Measurements from ENCODE around the gene TAF8.
"Not testable (repeated sequence)": the region's sequence is repeated elsewhere in the genome, so short reads cannot be mapped to it uniquely, and the experiment has no call there.

DNA sequence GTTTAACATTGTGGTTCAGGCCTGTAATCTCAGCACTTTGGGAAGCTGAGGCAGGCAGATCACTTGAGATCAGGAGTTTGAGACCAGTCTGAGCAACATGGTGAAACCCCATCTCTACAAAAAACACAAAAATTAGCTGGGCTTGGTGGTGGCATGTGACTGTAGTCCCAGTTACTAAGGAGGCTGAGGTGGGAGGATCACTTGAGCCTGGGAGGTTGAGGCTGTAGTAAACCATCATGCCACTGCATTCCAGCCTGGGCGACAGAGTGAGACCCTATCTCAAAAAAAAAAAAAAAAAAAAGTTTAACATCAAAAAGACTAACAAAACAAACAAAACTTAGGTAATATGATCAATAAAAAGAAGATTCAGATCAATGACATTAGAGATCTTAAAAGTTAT, 46.7 kb upstream of the TAF8 start:
- not testable (repeated sequence) for TF ChIP-seq POLR2AphosphoS5 (IDR thresholded peaks at IDR 0.05; ENCODE audit: low read depth, low read length); RAD21 (IDR thresholded peaks at IDR 0.05; ENCODE audit: low read length); TCF12 (IDR thresholded peaks at IDR 0.05); EP300 (IDR thresholded peaks at IDR 0.05; ENCODE audit: borderline replicate concordance in 1 of 2, low read depth in 1 of 2, low read length in 1 of 2); CHD2 (IDR thresholded peaks at IDR 0.05; ENCODE audit: low read length, partially characterized antibody)
- TF ChIP-seq, protein P1, sequence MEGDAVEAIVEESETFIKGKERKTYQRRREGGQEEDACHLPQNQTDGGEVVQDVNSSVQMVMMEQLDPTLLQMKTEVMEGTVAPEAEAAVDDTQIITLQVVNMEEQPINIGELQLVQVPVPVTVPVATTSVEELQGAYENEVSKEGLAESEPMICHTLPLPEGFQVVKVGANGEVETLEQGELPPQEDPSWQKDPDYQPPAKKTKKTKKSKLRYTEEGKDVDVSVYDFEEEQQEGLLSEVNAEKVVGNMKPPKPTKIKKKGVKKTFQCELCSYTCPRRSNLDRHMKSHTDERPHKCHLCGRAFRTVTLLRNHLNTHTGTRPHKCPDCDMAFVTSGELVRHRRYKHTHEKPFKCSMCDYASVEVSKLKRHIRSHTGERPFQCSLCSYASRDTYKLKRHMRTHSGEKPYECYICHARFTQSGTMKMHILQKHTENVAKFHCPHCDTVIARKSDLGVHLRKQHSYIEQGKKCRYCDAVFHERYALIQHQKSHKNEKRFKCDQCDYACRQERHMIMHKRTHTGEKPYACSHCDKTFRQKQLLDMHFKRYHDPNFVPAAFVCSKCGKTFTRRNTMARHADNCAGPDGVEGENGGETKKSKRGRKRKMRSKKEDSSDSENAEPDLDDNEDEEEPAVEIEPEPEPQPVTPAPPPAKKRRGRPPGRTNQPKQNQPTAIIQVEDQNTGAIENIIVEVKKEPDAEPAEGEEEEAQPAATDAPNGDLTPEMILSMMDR (IDR thresholded peaks at IDR 0.05) = not testable (repeated sequence)

Measured in SK-N-SH (cell line).